Activated T-cell treated with anti-CD3 and anti-CD28 coated beads for 48 hours (primary cell): ENCODE results near the gene FOSL1.
"Not testable (repeated sequence)": the region's sequence is repeated elsewhere in the genome, so short reads cannot be mapped to it uniquely, and the experiment has no call there.

Source experiments
- DNase-seq: peaks from one replicate; pipeline ENCODE4 v3.0.0-alpha.2; 2020; ENCODE audit warnings: low read depth

Gene FOSL1

GRCh38 chr11:65896034-65896999 lies 3.9 kb downstream of the FOSL1 start:
- no peak for DNase-seq

- DNase-seq = no peak
Observed at GRCh38 chr11:65895482-65895981, 4.7 kb downstream of the FOSL1 start.

GRCh38 chr11:65894034-65894591 lies 6.1 kb downstream of the FOSL1 start:
- DNase-seq = no peak

GRCh38 chr11:65892661-65893317 lies 7.4 kb downstream of the FOSL1 start:
- no peak for DNase-seq

- DNase-seq = not testable (repeated sequence)
Observed at GRCh38 chr11:65892137-65892540, 8.0 kb downstream of the FOSL1 start.

GRCh38 chr11:65891219-65892136 lies 8.7 kb downstream of the FOSL1 start:
- DNase-seq = no peak

- DNase-seq = peak; percentile 99
Observed at GRCh38 chr11:65890324-65891218, 9.6 kb downstream of the FOSL1 start, which contains the start of gene CCDC85B. CCDC85B (plus strand) TSS chr11:65890673; CDS start chr11:65890784, 111 bp downstream.

GRCh38 chr11:65888163-65888814 lies 11.9 kb downstream of the FOSL1 start, which contains the start of gene FIBP:
FIBP (minus strand) TSS chr11:65888471; CDS start chr11:65888418, 53 bp downstream.
- peak; percentile 96 for DNase-seq

GRCh38 chr11:65887723-65888162 lies 12.4 kb downstream of the FOSL1 start:
- no peak for DNase-seq

- no peak for DNase-seq
Observed at GRCh38 chr11:65886826-65887722, 13.1 kb downstream of the FOSL1 start.

- DNase-seq = no peak
Observed at GRCh38 chr11:65885808-65886536, 14.2 kb downstream of the FOSL1 start.

GRCh38 chr11:65885231-65885630 lies 15.0 kb downstream of the FOSL1 start:
- DNase-seq = no peak

GRCh38 chr11:65884716-65885092 lies 15.5 kb downstream of the FOSL1 start:
- peak; percentile 79 for DNase-seq

GRCh38 chr11:65883786-65884715 lies 16.1 kb downstream of the FOSL1 start:
- no peak for DNase-seq

- DNase-seq = no peak
Observed at GRCh38 chr11:65883058-65883761, 17.0 kb downstream of the FOSL1 start.
